SJCRH30 (cell line): ENCODE data around the gene DDX6. TPM values are rescaled to one million over a fixed set of nuclear protein-coding genes. Genes with fewer than 3 reads are reported as not detected.
"Not testable (repeated sequence)": the region's sequence is repeated elsewhere in the genome, so short reads cannot be mapped to it uniquely, and the experiment has no call there.

Experiments used
- DNase-seq, 2 experiments: peaks; one replicate each; pipeline ENCODE4 v3.0.0-alpha.2; 2015 to 2020
- H3K27ac ChIP-seq: fragments of 250-450 bp; sonication (Bioruptor Pico); 2 replicates; pipeline ENCODE4 v1.5.1; 2020; ENCODE audit warnings: mild to moderate bottlenecking, moderate library complexity
- H3K27me3 ChIP-seq: fragments of 250-450 bp; sonication (Bioruptor Pico); 2 replicates; pipeline ENCODE4 v1.5.1; 2020; ENCODE audit warnings: mild to moderate bottlenecking, moderate library complexity
- H3K36me3 ChIP-seq: fragments of 250-450 bp; sonication (Bioruptor Pico); 2 replicates; pipeline ENCODE4 v1.5.1; 2020; ENCODE audit warnings: mild to moderate bottlenecking, moderate library complexity
- H3K4me1 ChIP-seq: fragments of 250-450 bp; sonication (Bioruptor Pico); 2 replicates; pipeline ENCODE4 v1.5.1; 2020; ENCODE audit warnings: mild to moderate bottlenecking, moderate library complexity
- H3K4me3 ChIP-seq: fragments of 250-450 bp; sonication (Bioruptor Pico); 2 replicates; pipeline ENCODE4 v1.5.1; 2020; ENCODE audit warnings: mild to moderate bottlenecking, moderate library complexity
- H3K9me3 ChIP-seq: fragments of 250-450 bp; sonication (Bioruptor Pico); replicated peaks from 2 replicates; pipeline ENCODE4 v1.5.1; 2020; ENCODE audit warnings: mild to moderate bottlenecking, moderate library complexity
- total RNA-seq: library from RNA; depleted of rRNA; stranded (reverse); fragments of >200 nt; shearing (Covaris generic); gene quantifications from 2 replicates; pipeline ENCODE4 v1.2.3, GENCODE V29; 2014

Gene DDX6
- total RNA-seq, 1 experiment from 2014 or later = 81.7 TPM

DNA sequence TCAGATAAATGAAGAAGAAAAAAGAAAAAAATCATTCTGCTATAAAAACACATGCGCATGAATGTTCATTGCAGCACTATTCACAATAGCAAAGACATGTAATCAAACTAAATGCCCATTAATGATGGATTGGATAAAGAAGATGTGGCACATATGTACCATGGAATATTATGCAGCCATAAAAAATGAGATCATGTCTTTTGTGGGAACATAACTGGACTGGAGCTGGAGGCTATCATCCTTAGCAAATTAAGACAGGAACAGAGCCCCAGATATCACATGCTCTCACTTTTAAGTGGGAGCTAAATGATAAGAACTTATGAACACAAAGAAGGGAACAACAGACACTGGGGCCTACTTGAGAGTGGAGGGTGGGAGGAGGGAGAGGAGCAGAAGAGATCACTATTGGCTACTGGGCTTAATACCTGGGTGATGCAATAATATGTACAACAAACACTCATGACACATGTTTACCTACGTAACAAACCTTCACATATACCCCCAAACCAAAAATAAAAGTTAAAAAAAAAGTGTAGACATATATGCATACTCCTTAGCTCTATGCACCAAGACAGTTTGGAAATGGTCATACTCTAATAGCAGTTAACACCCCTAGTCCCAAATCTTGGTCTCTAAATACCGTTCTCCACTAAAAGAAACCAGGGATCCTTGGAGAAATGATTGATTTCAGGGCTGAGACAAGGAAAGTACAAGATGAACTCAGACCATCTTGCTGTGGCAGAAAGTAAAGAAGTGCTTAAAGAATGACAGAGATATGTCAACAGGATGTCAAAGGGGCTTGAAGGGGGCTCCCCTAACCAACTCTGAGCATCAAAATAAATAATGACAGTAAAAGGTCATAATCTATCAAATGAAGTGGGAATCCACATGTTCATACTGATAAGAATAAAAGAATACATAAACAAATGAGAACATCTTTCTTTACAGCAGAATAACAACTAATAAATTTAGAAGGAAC lies 17.1 kb upstream of the DDX6 start:
- Histone ChIP-seq H3K36me3 (no peaks in the 10 kb centered on the region), H3K27me3 (no peaks in the 10 kb centered on the region), H3K9me3 (no peaks in the 10 kb centered on the region), H3K27ac (no peak overlapping the region), H3K4me1 (no peaks in the 10 kb centered on the region), H3K4me3 (no peak overlapping the region)
- no peak for DNase-seq

DNA sequence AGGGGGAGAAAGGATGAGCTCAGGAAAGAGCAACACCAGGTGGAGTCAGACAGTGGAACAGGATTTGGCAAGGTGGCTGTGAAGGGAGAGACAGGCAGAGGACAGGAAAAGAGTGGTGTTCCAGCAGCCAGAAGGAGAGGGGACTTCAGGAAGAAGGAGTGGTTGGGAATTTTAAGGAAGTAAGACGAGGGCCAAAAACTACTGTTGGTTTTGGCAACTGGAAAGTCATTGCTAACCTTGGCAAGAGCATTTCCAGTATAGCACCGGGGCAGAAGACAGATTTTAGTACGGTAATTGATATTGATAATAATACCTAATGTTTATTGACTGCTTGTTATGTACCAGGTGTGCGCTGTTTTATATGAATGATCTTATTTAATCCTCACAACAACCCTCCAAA lies 15.4 kb upstream of the DDX6 start:
- Histone ChIP-seq H3K36me3 (no peaks in the 10 kb centered on the region), H3K27me3 (no peaks in the 10 kb centered on the region), H3K27ac (no peak overlapping the region), H3K9me3 (no peaks in the 10 kb centered on the region), H3K4me3 (no peak overlapping the region), H3K4me1 (no peaks in the 10 kb centered on the region)
- no peak for DNase-seq

DNA sequence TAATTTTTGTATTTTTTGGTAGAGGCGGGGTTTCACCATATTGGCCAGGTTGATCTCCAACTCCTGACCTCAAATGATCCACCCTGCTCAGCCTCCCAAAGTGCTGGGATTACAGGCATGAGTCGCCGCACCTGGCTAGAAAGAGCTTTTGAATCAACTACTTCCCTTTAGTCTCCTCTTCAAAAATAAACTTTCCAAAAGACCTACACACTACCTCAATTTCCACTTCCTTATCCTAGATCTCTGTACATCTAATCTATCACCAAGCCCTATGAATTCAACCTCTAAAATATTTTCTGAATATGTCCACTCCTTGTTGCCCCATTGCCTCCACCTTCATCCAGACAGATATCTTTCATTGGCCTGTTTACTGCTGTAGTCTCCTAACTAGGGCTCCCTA lies 13.1 kb upstream of the DDX6 start:
- H3K4me1 ChIP-seq = no peaks in the 10 kb centered on the region
- no peak overlapping the region for H3K27ac ChIP-seq
- H3K27me3 ChIP-seq = no peaks in the 10 kb centered on the region
- H3K4me3 ChIP-seq = no peak overlapping the region
- H3K9me3 ChIP-seq = no peaks in the 10 kb centered on the region
- no peak for DNase-seq
- no peaks in the 10 kb centered on the region for H3K36me3 ChIP-seq

GRCh38 chr11:118799372-118799771 lies 8.4 kb upstream of the DDX6 start:
- no peaks in the 10 kb centered on the region for H3K4me1 ChIP-seq
- no peak overlapping the region for H3K27ac ChIP-seq
- H3K27me3 ChIP-seq = no peaks in the 10 kb centered on the region
- H3K4me3 ChIP-seq = no peak overlapping the region
- no peaks in the 10 kb centered on the region for H3K36me3 ChIP-seq
- DNase-seq = no peak
- no peaks in the 10 kb centered on the region for H3K9me3 ChIP-seq

- H3K27ac ChIP-seq = no peak overlapping the region
- no peak overlapping the region for H3K4me3 ChIP-seq
- no peaks in the 10 kb centered on the region for H3K9me3 ChIP-seq
- no peaks in the 10 kb centered on the region for H3K4me1 ChIP-seq
- no peak for DNase-seq
- H3K27me3 ChIP-seq = no peaks in the 10 kb centered on the region
- H3K36me3 ChIP-seq = no peaks in the 10 kb centered on the region
These were observed 6.5 kb upstream of the DDX6 start for GRCh38 chr11:118797510-118797909.

GRCh38 chr11:118792570-118793124 lies 1.7 kb upstream of the DDX6 start:
- Histone ChIP-seq H3K36me3 (no peaks in the 10 kb centered on the region), H3K4me3 (no peak overlapping the region), H3K27ac (no peak overlapping the region), H3K27me3 (no peaks in the 10 kb centered on the region), H3K4me1 (no peaks in the 10 kb centered on the region), H3K9me3 (no peaks in the 10 kb centered on the region)
- peak; percentile 43 to 68 for DNase-seq

- H3K36me3 ChIP-seq = no peaks in the 10 kb centered on the region
- DNase-seq = no peak
- H3K27me3 ChIP-seq = no peaks in the 10 kb centered on the region
- H3K4me3 ChIP-seq = peak overlapping the region; percentile 98
- H3K4me1 ChIP-seq = no peaks in the 10 kb centered on the region
- H3K9me3 ChIP-seq = no peaks in the 10 kb centered on the region
- peak overlapping the region; percentile 96; the same call in 1 of the 2 replicates for H3K27ac ChIP-seq
These were observed 1.1 kb upstream of the DDX6 start for GRCh38 chr11:118791961-118792569.

DNA sequence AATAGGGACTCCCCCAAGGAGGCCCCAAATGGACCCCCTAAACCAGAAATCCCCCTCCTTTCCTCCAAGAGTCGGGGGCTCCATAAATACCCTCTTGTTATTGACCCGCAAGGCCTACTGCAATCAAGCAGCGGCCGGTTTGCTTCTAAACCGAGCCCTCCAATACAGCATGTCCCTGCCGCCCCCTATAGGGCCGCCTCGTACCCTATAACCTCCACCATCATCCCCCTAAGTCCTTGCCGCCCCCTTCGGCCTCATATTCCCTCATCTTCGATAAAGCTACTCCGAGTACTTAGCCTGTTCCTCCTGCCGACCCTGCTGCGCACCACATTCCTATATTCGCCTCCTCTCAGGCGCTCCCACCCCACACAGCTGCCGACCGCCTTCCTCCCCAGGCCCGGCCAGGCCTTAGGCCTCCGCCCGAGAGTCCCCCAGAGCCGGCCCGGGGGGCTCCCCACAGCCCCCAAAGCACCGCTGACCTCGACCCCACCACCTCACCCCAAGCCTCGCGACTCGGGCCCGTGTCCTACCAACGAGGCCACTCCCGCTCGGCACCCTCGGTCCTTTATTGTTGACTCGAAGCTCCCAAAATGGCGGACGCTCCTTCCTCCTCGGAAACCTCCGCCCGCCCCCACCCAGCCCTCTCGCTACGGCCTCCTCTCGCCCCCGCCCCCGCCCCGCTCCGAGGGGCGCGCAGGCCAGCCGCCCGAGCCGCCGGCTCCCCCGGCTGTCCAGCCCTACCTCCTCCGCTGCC lies 430 bp downstream of the DDX6 start:
- Histone ChIP-seq H3K9me3 (no peaks in the 10 kb centered on the region), H3K36me3 (peaks cover 3% of the 10 kb centered on the region), H3K27ac (peak overlapping the region; percentile 96), H3K4me1 (no peaks in the 10 kb centered on the region), H3K4me3 (peak overlapping the region; percentile 98), H3K27me3 (no peaks in the 10 kb centered on the region)
- DNase-seq = peak; percentile 52 to 64

- peak in 1 of 2 experiments; percentile 5 for DNase-seq
- Histone ChIP-seq H3K36me3 (peaks cover 8% of the 10 kb centered on the region), H3K4me1 (no peaks in the 10 kb centered on the region), H3K4me3 (peak overlapping the region; percentile 98), H3K27me3 (no peaks in the 10 kb centered on the region), H3K9me3 (no peaks in the 10 kb centered on the region), H3K27ac (peak overlapping the region; percentile 96)
These were observed 1.2 kb downstream of the DDX6 start for GRCh38 chr11:118789501-118790356.

DNA sequence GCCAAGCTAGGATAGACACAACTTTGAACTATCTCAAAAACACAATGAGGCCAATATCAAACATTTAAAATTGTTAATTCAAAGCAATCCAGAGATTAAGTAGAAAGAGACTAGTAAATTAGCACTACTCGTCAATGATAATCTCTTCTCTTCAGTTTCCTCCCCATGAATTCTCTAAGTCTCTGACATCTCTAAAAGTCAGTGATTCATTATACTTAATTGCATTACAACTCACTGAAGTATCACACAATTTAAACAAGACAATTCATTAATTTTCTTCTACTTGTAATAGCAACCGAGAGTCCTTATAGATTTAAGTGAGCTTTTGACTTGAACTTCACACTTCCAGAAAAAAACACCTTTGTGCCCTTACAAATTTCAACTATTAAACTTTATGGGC lies 4.3 kb downstream of the DDX6 start:
- Histone ChIP-seq H3K9me3 (no peaks in the 10 kb centered on the region), H3K27me3 (no peaks in the 10 kb centered on the region), H3K4me3 (no peak overlapping the region), H3K36me3 (peaks cover 14% of the 10 kb centered on the region), H3K27ac (no peak overlapping the region), H3K4me1 (no peaks in the 10 kb centered on the region)
- DNase-seq = no peak

DNA sequence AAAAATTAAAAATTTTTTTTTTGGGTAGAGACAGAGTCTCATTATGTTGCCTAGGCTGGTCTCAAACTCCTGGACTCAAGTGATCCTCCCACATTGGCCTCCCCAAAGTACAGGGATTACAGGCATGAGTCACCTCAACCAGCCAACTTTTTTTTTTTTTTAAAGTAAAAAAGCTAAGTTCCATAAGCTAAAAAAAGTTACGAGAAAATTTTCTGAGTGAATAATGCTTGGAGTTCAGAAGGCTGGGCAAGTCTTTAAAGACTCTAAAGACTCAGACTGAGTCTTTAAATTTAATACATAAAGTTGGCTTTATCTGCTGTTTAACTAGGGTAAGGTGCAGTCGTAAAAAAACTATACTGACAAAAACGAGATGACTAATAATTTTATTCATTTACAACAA lies 5.6 kb downstream of the DDX6 start:
- Histone ChIP-seq H3K27ac (no peak overlapping the region), H3K27me3 (no peaks in the 10 kb centered on the region), H3K36me3 (peaks cover 17% of the 10 kb centered on the region), H3K4me3 (no peak overlapping the region), H3K4me1 (no peaks in the 10 kb centered on the region), H3K9me3 (no peaks in the 10 kb centered on the region)
- peak in 1 of 2 experiments; percentile 5 for DNase-seq

GRCh38 chr11:118783724-118784495 lies 7.1 kb downstream of the DDX6 start:
- H3K27ac ChIP-seq = no peak overlapping the region
- DNase-seq = no peak
- H3K36me3 ChIP-seq = peaks cover 24% of the 10 kb centered on the region
- no peaks in the 10 kb centered on the region for H3K9me3 ChIP-seq
- no peaks in the 10 kb centered on the region for H3K4me1 ChIP-seq
- H3K4me3 ChIP-seq = no peak overlapping the region
- no peaks in the 10 kb centered on the region for H3K27me3 ChIP-seq

- not testable (repeated sequence) for H3K4me1 ChIP-seq, DNase-seq, H3K9me3 ChIP-seq, H3K27ac ChIP-seq, H3K4me3 ChIP-seq, H3K27me3 ChIP-seq
- H3K36me3 ChIP-seq = peaks cover 26% of the 10 kb centered on the region
These were observed 7.6 kb downstream of the DDX6 start for GRCh38 chr11:118783324-118783723.
